Mucosa of descending colon (tissue), 3 donors: Measurements from ENCODE around the gene TRPV6. TPM values are rescaled to one million over a fixed set of nuclear protein-coding genes. Genes with fewer than 3 reads are reported as not detected.

Source experiments
- ATAC-seq: fragments of 200-7000 bp; cut with Tn5 transposase; one replicate; pipeline ENCODE4 v1.9.1; 2020; ENCODE audit warnings: mild to moderate bottlenecking, moderate library complexity
- DNase-seq, 3 donors: peaks; one replicate each; pipeline ENCODE4 v3.0.0-alpha.2; 2020
- H3K36me3 ChIP-seq: fragments of 200-600 bp; one replicate; pipeline ENCODE4 v1.8.0; 2021; ENCODE audit warnings: low read depth, mild to moderate bottlenecking
- H3K4me1 ChIP-seq: fragments of 200-600 bp; one replicate; pipeline ENCODE4 v1.8.0; 2021; ENCODE audit warnings: low read depth, mild to moderate bottlenecking
- H3K4me3 ChIP-seq: fragments of 200-600 bp; one replicate; pipeline ENCODE4 v1.8.0; 2021; ENCODE audit warnings: mild to moderate bottlenecking
- H3K9me3 ChIP-seq: fragments of 200-600 bp; one replicate; pipeline ENCODE4 v1.8.0; 2021; ENCODE audit warnings: mild to moderate bottlenecking
- CTCF ChIP-seq: fragments of 200-600 bp; IDR thresholded peaks from one replicate; pipeline ENCODE4 v1.8.0; 2022; ENCODE audit warnings: antibody characterized with exemption, mild to moderate bottlenecking
- intact Hi-C, 2 donors: fragments of 100-400 bp; cut with DNase I in 1 of 2; cut with micrococcal nuclease in 1 of 2; formaldehyde crosslinking; loops; one replicate each; pipeline versions ENCODE4 v1.11.0 to v1.11.1; 2022; cut with DNase I, micrococcal nuclease
- total RNA-seq, 3 donors: library from RNA; stranded (reverse); fragmentation: NEBNext Ultra II Directional in 2 of 3; extraction: Animal tissue kit (Norgen Biotek cat#: 25700) in 2 of 3; gene quantifications; one replicate each; pipeline versions ENCODE4 v1.2.1 to v1.2.4, GENCODE V29; 2021 to 2023
- donor health status: DM: no; HTN: no; CAD: no; lungs with moderate emphysema.
- donor health status: DM: no; HTN: no; CAD: no.
- donor health status: DM: no; HTN: yes; CAD: no.

The TRPV6 gene
- total RNA-seq, 3 donors from 2014 or later, result 0.35 to 0.55 (median 0.44) TPM

- TF ChIP-seq CTCF, result no peak
- H3K9me3 ChIP-seq, result no peaks in the 10 kb centered on the region
- ATAC-seq (peak; percentile 87), DNase-seq (peak; percentile 79 to 89 (median 85))
- peaks cover 7% of the 10 kb centered on the region for H3K4me1 ChIP-seq
- intact Hi-C loops, result loop anchor here in 1 of 2 donors (10.0 kb wide), 1 partner anchor 150 kb away; no protein-coding TSS in a partner anchor
- peak within 1 kb of the TSS; percentile 34 for H3K4me3 ChIP-seq
- no peaks in the 10 kb centered on the region for H3K36me3 ChIP-seq
These were observed 31.0 kb downstream of the TRPV6 start, which contains the start of gene EPHB6 for GRCh38 chr7:142854372-142855113. Gene EPHB6 (plus strand): TSS chr7:142855076. CDS start chr7:142863228, 8,152 bp downstream.

- H3K9me3 ChIP-seq, result no peaks in the 10 kb centered on the region
- intact Hi-C loops, result loop anchor here in 1 of 2 donors (10.0 kb wide), 1 partner anchor 151 kb away; no protein-coding TSS in a partner anchor
- DNase-seq, result peak; percentile 72 to 80 (median 77)
- ATAC-seq, result peak; percentile 80
- H3K4me3 ChIP-seq, result peak overlapping the region; percentile 34
- no peaks in the 10 kb centered on the region for H3K36me3 ChIP-seq
- peak; percentile 65 for TF ChIP-seq CTCF
- peaks cover 7% of the 10 kb centered on the region for H3K4me1 ChIP-seq
These were observed 31.7 kb downstream of the TRPV6 start for GRCh38 chr7:142853739-142854371.

GRCh38 chr7:142851919-142852318, 33.6 kb downstream of the TRPV6 start:
- intact Hi-C loops, result loop anchor here in 1 of 2 donors (10.0 kb wide), 1 partner anchor 153 kb away; no protein-coding TSS in a partner anchor
- Histone ChIP-seq H3K9me3 (no peaks in the 10 kb centered on the region), H3K36me3 (no peaks in the 10 kb centered on the region), H3K4me3 (no peak overlapping the region), H3K4me1 (peaks cover 7% of the 10 kb centered on the region)
- TF ChIP-seq CTCF, result no peak
- no peak for ATAC-seq
- no peak for DNase-seq

GRCh38 chr7:142851269-142851668, 34.3 kb downstream of the TRPV6 start:
- Histone ChIP-seq H3K36me3 (no peaks in the 10 kb centered on the region), H3K4me3 (no peak overlapping the region), H3K4me1 (peaks cover 7% of the 10 kb centered on the region), H3K9me3 (no peaks in the 10 kb centered on the region)
- ATAC-seq, result no peak
- no peak for TF ChIP-seq CTCF
- DNase-seq, result no peak
- intact Hi-C loops, result loop anchor here in 1 of 2 donors (10.0 kb wide), 1 partner anchor 154 kb away; no protein-coding TSS in a partner anchor

GRCh38 chr7:142847353-142847752, 38.2 kb downstream of the TRPV6 start:
- no peak for TF ChIP-seq CTCF
- DNase-seq (no peak), ATAC-seq (no peak)
- no peak overlapping the region for H3K4me3 ChIP-seq
- intact Hi-C loops, result no loop called here
- H3K9me3 ChIP-seq, result no peaks in the 10 kb centered on the region
- no peaks in the 10 kb centered on the region for H3K36me3 ChIP-seq
- no peaks in the 10 kb centered on the region for H3K4me1 ChIP-seq
